Tibial artery (tissue), 4 donors: ENCODE data around the gene TNFAIP8L3.

ENCODE experiments used
- DNase-seq, 2 donors: peaks; one replicate each; pipeline ENCODE4 v3.0.0-alpha.2; 2019
- H3K27ac ChIP-seq, 2 donors: fragments of 200-600 bp; sonication (generic) in 1 of 2; 1 replicate in 1 of 2; 2 replicates in 1 of 2; pipeline ENCODE4 v1.5.1; 2018 to 2019; ENCODE audit warnings: mild to moderate bottlenecking in 1 of 2
- H3K27me3 ChIP-seq, 2 donors: fragments of 200-600 bp; sonication (generic) in 1 of 2; one replicate each; pipeline versions ENCODE4 v1.5.1 to v1.6.0; 2016 to 2019
- H3K36me3 ChIP-seq, 3 donors: fragments of 200-600 bp; sonication (generic) in 2 of 3; one replicate each; pipeline ENCODE4 v1.5.1; 2016 to 2019; ENCODE audit warnings: mild to moderate bottlenecking in 2 of 3
- H3K4me1 ChIP-seq, 4 donors: fragments of 200-600 bp; sonication (generic) in 2 of 4; 1 replicate in 3 of 4; 2 replicates in 1 of 4; pipeline ENCODE4 v1.5.1; 2016 to 2019
- H3K4me3 ChIP-seq, 2 donors: fragments of 200-600 bp; sonication (generic) in 1 of 2; 1 replicate in 1 of 2; 2 replicates in 1 of 2; pipeline ENCODE4 v1.5.1; 2018 to 2019; ENCODE audit warnings: mild to moderate bottlenecking in 2 of 2
- H3K9me3 ChIP-seq, 3 donors: fragments of 200-600 bp; sonication (generic) in 1 of 3; one replicate each; pipeline ENCODE4 v1.5.1; 2016 to 2019
- CTCF ChIP-seq, 2 experiments: fragments of 200-600 bp in 1 of 2; fragments of 450-650 bp in 1 of 2; IDR thresholded peaks; one replicate each; pipeline ENCODE4 v1.5.1; 2017 to 2019; ENCODE audit warnings: antibody characterized with exemption in 2 of 2, mild to moderate bottlenecking in 1 of 2, moderate library complexity in 1 of 2
- intact Hi-C: fragments of 100-400 bp; cut with DNase I; formaldehyde crosslinking; loops from one replicate; pipeline ENCODE4 v1.15.0; 2023; ENCODE audit warnings: low total_unique reads

The TNFAIP8L3 gene

GRCh38 chr15:51082246-51082645 is 12.5 kb downstream of the TNFAIP8L3 start:
- H3K4me3 ChIP-seq, result no peak overlapping the region
- no peak overlapping the region for H3K27ac ChIP-seq
- intact Hi-C loops, result no loop called here
- no peaks in the 10 kb centered on the region for H3K9me3 ChIP-seq
- no peaks in the 10 kb centered on the region for H3K27me3 ChIP-seq
- H3K36me3 ChIP-seq, result peaks cover 0 to 6% (median 0%) of the 10 kb centered on the region in 3 donors
- peaks cover 0 to 57% (median 11%) of the 10 kb centered on the region in 4 donors for H3K4me1 ChIP-seq
- TF ChIP-seq CTCF (IDR thresholded peaks at IDR 0.05), result no peak
- no peak for DNase-seq

DNA sequence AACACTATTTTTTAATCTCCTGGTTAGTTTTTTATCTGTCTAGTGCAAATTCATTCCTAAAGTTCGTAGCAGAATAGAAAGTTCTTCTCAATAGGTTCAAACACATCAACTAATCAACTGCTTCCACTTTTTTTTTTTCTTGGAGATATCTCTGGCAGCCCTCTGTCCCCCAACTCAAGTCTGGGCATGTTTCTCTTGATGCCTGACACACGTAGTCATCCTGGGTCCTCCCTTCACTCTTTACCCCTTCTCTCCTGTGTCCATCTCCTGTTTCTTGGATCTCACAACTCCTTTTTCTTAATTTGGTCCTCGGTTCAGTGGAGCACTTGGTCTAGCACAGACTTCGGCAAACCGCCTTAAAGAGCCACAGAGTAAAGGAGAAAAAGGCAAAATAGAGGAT is 14.4 kb downstream of the TNFAIP8L3 start:
- H3K4me1 ChIP-seq, result peaks cover 0 to 57% (median 20%) of the 10 kb centered on the region in 4 donors
- intact Hi-C loops, result no loop called here
- H3K9me3 ChIP-seq, result no peaks in the 10 kb centered on the region
- DNase-seq, result no peak
- H3K36me3 ChIP-seq, result peaks cover 0 to 6% (median 0%) of the 10 kb centered on the region in 3 donors
- peak overlapping the region in 1 of 2 donors; percentile 19 for H3K27ac ChIP-seq
- no peak for TF ChIP-seq CTCF (IDR thresholded peaks at IDR 0.05)
- no peak overlapping the region for H3K4me3 ChIP-seq
- no peaks in the 10 kb centered on the region for H3K27me3 ChIP-seq

DNA sequence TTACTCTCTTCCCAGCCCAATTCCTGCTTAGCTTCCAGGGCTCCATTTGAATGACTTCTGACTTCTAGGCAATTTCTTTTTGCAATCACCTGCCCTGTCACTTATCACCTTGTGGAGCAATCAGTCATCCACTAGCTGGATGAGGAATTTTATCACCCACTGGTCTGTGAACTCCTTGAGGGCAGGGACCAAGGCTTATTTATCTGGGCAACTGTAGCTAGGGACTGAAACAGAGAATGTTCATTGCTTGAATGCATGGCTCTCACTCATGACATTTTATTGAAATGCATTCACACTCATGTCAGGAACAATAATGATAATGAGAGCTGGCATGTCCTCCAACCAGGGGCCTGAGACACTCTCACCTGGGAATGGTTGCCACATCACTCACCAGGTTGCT is 15.5 kb downstream of the TNFAIP8L3 start:
- intact Hi-C loops, result no loop called here
- Histone ChIP-seq H3K9me3 (no peaks in the 10 kb centered on the region), H3K27ac (no peak overlapping the region), H3K4me3 (no peak overlapping the region), H3K27me3 (no peaks in the 10 kb centered on the region), H3K36me3 (peaks cover 0 to 6% (median 0%) of the 10 kb centered on the region in 3 donors), H3K4me1 (peaks cover 0 to 57% (median 26%) of the 10 kb centered on the region in 4 donors)
- no peak for DNase-seq
- no peak for TF ChIP-seq CTCF (IDR thresholded peaks at IDR 0.05)

DNA sequence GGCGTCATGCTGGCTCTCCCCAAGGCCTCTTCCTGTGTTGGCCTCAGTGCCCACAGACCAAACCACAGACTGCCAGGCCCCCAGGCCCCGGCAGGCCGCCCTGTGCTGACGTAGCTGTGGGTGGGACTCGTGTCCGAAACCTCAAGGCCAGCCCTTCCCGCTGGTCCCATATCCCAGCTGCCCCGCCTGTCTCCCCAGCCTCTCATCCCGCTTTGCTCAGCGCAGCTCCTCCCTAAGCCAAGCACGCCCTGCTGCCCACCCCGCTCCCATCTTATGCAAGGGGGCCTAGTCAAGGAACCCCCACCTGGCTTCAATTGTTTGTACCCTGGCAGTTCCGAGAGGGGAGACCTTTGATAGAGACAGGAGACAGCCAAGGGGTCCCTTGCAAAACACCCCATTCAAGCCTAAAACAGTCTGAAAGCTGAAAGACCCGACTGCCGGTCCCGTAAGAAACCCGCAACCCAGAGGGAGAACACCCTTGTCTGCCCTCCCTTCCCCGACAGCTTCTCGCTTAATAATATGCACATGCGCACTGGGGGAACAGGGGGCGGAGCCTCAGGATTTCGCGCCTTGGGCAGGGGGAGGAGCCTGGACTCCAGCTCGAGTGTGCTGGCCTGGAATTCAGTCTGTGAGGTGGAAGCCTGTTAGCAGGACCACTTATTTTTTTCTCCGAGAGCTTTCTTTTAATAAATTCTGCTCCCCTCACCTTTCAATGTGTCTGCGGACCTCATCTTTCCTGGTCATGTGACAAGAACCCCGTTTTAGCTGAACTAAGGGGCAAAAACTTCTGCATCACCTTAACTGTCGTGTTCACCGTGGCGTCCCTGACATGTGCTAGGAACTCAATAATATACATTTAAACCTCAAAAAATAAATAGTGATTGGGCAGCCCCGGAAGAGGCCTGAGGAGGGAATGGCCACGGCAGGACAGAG is 17.2 kb downstream of the TNFAIP8L3 start:
- Histone ChIP-seq H3K36me3 (no peaks in the 10 kb centered on the region), H3K4me1 (peaks cover 0 to 53% (median 27%) of the 10 kb centered on the region in 4 donors), H3K27me3 (no peaks in the 10 kb centered on the region), H3K27ac (peak overlapping the region; percentile 72 to 75), H3K4me3 (peak overlapping the region; percentile 19 to 24), H3K9me3 (no peaks in the 10 kb centered on the region)
- DNase-seq, result peak; percentile 49 to 89
- no peak for TF ChIP-seq CTCF (IDR thresholded peaks at IDR 0.05)
- intact Hi-C loops, result no loop called here

GRCh38 chr15:51076524-51077220 is 18.0 kb downstream of the TNFAIP8L3 start:
- Histone ChIP-seq H3K4me3 (no peak overlapping the region), H3K4me1 (peaks cover 0 to 53% (median 27%) of the 10 kb centered on the region in 4 donors), H3K9me3 (no peaks in the 10 kb centered on the region), H3K27ac (peak overlapping the region; percentile 72 to 75), H3K36me3 (no peaks in the 10 kb centered on the region), H3K27me3 (no peaks in the 10 kb centered on the region)
- intact Hi-C loops, result no loop called here
- DNase-seq, result no peak
- TF ChIP-seq CTCF (IDR thresholded peaks at IDR 0.05), result no peak
